HG02623 (cell line): ENCODE measurements around the gene LTC4S.

ENCODE experiments used
- ATAC-seq: cut with Tn5 transposase; IDR thresholded peaks from one replicate; pipeline ENCODE4 v1.9.1; 2021; ENCODE audit warnings: moderate library complexity; ENCODE audit not compliant: unreplicated experiment

LTC4S gene

DNA sequence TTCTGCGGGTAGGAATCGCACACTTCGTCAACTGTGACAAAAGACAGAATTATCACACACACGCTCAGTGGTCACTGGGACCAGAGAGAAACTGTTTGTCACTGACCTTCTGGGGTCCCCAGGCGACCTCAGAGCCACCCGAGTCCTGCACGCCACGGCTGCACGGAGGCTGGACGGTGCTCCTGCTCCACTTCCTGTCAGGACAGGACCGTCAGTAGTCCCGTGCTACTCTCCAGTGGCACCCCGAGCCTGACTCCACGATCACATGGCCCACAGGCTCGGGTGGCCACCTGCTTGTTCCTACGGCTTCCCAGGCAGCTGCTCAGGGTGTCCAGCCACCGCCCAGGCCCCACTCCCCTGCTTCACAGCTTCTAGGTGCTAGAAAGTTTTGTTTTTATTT lies 47.0 kb downstream of the LTC4S start:
- ATAC-seq = no peak

DNA sequence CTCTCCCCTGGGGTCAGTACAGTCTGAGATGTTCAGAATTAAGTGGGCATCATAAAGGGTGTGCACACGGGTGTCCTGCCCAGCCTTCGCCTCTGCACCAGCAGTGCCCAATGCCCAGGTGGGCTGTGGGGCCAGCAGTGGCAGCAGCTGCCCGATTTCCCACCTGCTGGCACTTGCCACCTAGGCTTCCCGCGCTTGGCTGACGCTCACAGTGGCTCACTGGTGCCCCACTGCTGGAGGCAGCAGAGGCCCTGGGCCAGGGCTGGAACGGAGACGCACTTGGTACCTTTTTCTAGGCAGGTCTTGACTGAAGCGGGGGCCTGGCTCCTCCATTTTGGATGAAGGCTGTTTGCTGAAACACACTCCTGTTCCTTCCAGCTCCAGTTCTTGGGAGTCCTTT lies 47.8 kb downstream of the LTC4S start:
- ATAC-seq = no peak
